Brain microvascular endothelial cell (primary cell): ENCODE data around the gene FRAT2.
A peak's percentile ranks its signal among the peaks of the same experiment; 100 is the strongest.
"Not testable (repeated sequence)": the region's sequence is repeated elsewhere in the genome, so short reads cannot be mapped to it uniquely, and the experiment has no call there.

Experiments
- DNase-seq: peaks from one replicate; pipeline ENCODE4 v3.0.0-alpha.2; 2020
- H3K27ac ChIP-seq: fragments of 250-450 bp; sonication (Bioruptor Pico); 2 replicates; pipeline ENCODE4 v1.5.1; 2020; ENCODE audit warnings: mild to moderate bottlenecking, moderate library complexity
- H3K27me3 ChIP-seq: fragments of 250-450 bp; sonication (Bioruptor Pico); replicated peaks from 2 replicates; pipeline ENCODE4 v1.5.1; 2020; ENCODE audit warnings: mild to moderate bottlenecking
- H3K36me3 ChIP-seq: fragments of 250-450 bp; sonication (Bioruptor Pico); replicated peaks from 2 replicates; pipeline ENCODE4 v1.5.1; 2020; ENCODE audit warnings: mild to moderate bottlenecking
- H3K4me3 ChIP-seq: 2 replicates; pipeline ENCODE4 v1.5.1; 2011; ENCODE audit warnings: low read depth, mild to moderate bottlenecking, control low read depth, low read length, moderate library complexity
- CTCF ChIP-seq: IDR thresholded peaks from 2 replicates; pipeline ENCODE4 v1.5.1; 2011; ENCODE audit warnings: low read depth, mild to moderate bottlenecking, moderate library complexity, low read length, control low read depth, inconsistent platforms; ENCODE audit errors: missing control alignments
- in situ Hi-C: cut with HindIII; loops from 2 replicates; pipeline ENCODE4 v1.10.0; 2017; ENCODE audit warnings: low sequenced_read_pairs, low pct_ligation_motif_present

The FRAT2 gene

GRCh38 chr10:97291357-97292096 is 43.0 kb downstream of the FRAT2 start:
- no peak for TF ChIP-seq CTCF

GRCh38 chr10:97290576-97291356 is 43.8 kb downstream of the FRAT2 start:
- H3K27ac ChIP-seq, H3K4me3 ChIP-seq, H3K27me3 ChIP-seq, DNase-seq, H3K36me3 ChIP-seq, in situ Hi-C loops: not testable (repeated sequence)

More at GRCh38 chr10:97291357-97292096, 43.0 kb downstream of the FRAT2 start:
- H3K36me3 ChIP-seq: no peaks in the 10 kb centered on the region
- peak overlapping the region; percentile 86 for H3K27ac ChIP-seq
- H3K27me3 ChIP-seq: no peaks in the 10 kb centered on the region
- H3K4me3 ChIP-seq: peak overlapping the region; percentile 87
- in situ Hi-C loops: no loop called here
- no peak for DNase-seq

- H3K36me3 ChIP-seq, in situ Hi-C loops, DNase-seq, H3K27ac ChIP-seq, H3K27me3 ChIP-seq, H3K4me3 ChIP-seq: not testable (repeated sequence)
Observed at GRCh38 chr10:97290076-97290475, 44.5 kb downstream of the FRAT2 start.
